Right lobe of liver (tissue), 6 donors: ENCODE data around the gene KDM2B. TPM values are rescaled to one million over a fixed set of nuclear protein-coding genes. Genes with fewer than 3 reads are reported as not detected.

Source experiments
- ATAC-seq, 4 donors: fragments of 200-7000 bp; cut with Tn5 transposase; one replicate each; pipeline ENCODE4 v1.9.1; 2020; ENCODE audit warnings: mild to moderate bottlenecking in 4 of 4, moderate library complexity in 4 of 4
- DNase-seq, 3 donors: peaks; one replicate each; pipeline ENCODE4 v3.0.0-alpha.2; 2020
- H3K27ac ChIP-seq, 3 donors: fragments of 200-600 bp; one replicate each; pipeline ENCODE4 v1.8.0; 2022
- H3K27me3 ChIP-seq, 2 donors: fragments of 200-600 bp; one replicate each; pipeline ENCODE4 v1.8.0; 2022
- H3K36me3 ChIP-seq, 4 donors: fragments of 200-600 bp; sonication (generic) in 1 of 4; one replicate each; pipeline versions ENCODE4 v1.5.1 to v1.8.0; 2017 to 2022; ENCODE audit warnings: control low read depth in 1 of 4
- H3K4me1 ChIP-seq, 4 donors: fragments of 200-600 bp; sonication (generic) in 1 of 4; one replicate each; pipeline versions ENCODE4 v1.5.1 to v1.8.0; 2017 to 2022; ENCODE audit warnings: control low read depth in 1 of 4
- H3K4me3 ChIP-seq, 3 donors: fragments of 200-600 bp; one replicate each; pipeline ENCODE4 v1.8.0; 2022
- H3K9me3 ChIP-seq, 4 donors: fragments of 200-600 bp; sonication (generic) in 1 of 4; one replicate each; pipeline versions ENCODE4 v1.5.1 to v1.8.0; 2017 to 2022; ENCODE audit warnings: control low read depth in 1 of 4
- CTCF ChIP-seq, 4 donors: fragments of 200-600 bp in 3 of 4; fragments of 450-650 bp in 1 of 4; IDR thresholded peaks; one replicate each; pipeline versions ENCODE4 v1.5.1 to v1.8.0; 2016 to 2022; ENCODE audit warnings: antibody characterized with exemption in 4 of 4, mild to moderate bottlenecking in 2 of 4
- POLR2A ChIP-seq: fragments of 450-650 bp; IDR thresholded peaks from one replicate; pipeline ENCODE4 v1.6.1; 2017; ENCODE audit warnings: antibody characterized with exemption, mild to moderate bottlenecking
- WGBS: methylation state at CpG from one replicate; pipeline ENCODE4 v1.1.6; 2018; ENCODE audit warnings: low coverage, low lambda C conversion rate; ENCODE audit not compliant: insufficient coverage; ENCODE audit errors: missing lambda C conversion rate; 5-methylcytosine and 5-hydroxymethylcytosine counted together
- intact Hi-C, 2 donors: fragments of 100-400 bp; cut with DNase I; formaldehyde crosslinking; loops; one replicate each; pipeline versions ENCODE4 v1.11.2 to v1.14.1; 2022
- total RNA-seq, 6 experiments: library from RNA; depleted of rRNA in 2 of 6; stranded (reverse); fragments of >200 nt in 2 of 6; fragmentation: NEBNext Ultra II Directional in 3 of 6; extraction: Animal tissue kit (Norgen Biotek cat#: 25700) in 3 of 6; gene quantifications; one replicate each; pipeline versions ENCODE4 v1.1.0 to v1.2.4, GENCODE V29; 2016 to 2023
- donor health status: DM: no; HTN: yes; CAD: no.
- donor health status: DM: no; HTN: no; CAD: no.
- donor health status: DM: no; HTN: no; CAD: no.
- donor health status: DM: no; HTN: yes; CAD: no.
- donor health status: DM: no; HTN: yes; CAD: no.

The KDM2B gene
- total RNA-seq, 6 experiments from 2014 or later = 4.8 to 22.8 (median 9.8) TPM

GRCh38 chr12:121472150-121472905 is 108.5 kb downstream of the KDM2B start:
- Histone ChIP-seq H3K27ac (no peak overlapping the region), H3K4me3 (no peak overlapping the region), H3K27me3 (no peaks in the 10 kb centered on the region), H3K4me1 (peaks cover 0 to 12% (median 6%) of the 10 kb centered on the region in 4 donors), H3K36me3 (no peaks in the 10 kb centered on the region), H3K9me3 (no peaks in the 10 kb centered on the region)
- no peak for TF ChIP-seq POLR2A
- intact Hi-C loops = no loop called here
- DNase-seq (no peak), ATAC-seq (peak in 3 of 4 donors; percentile 30 to 52 (median 46))
- 55% methylated on average over 6 of the region's 7 CpGs for WGBS

GRCh38 chr12:121470751-121471150 is 110.1 kb downstream of the KDM2B start:
- intact Hi-C loops = no loop called here
- ATAC-seq = no peak
- no peak for DNase-seq
- Histone ChIP-seq H3K4me1 (peaks cover 0 to 17% (median 6%) of the 10 kb centered on the region in 4 donors), H3K27me3 (no peaks in the 10 kb centered on the region), H3K9me3 (no peaks in the 10 kb centered on the region), H3K27ac (no peak overlapping the region), H3K36me3 (no peaks in the 10 kb centered on the region), H3K4me3 (no peak overlapping the region)
- TF ChIP-seq CTCF (IDR thresholded peaks at IDR 0.05) (no peak), POLR2A (no peak)
- WGBS = 78% methylated on average over 2 of the region's 2 CpGs

GRCh38 chr12:121468499-121468801 is 112.4 kb downstream of the KDM2B start:
- WGBS = 38% methylated on average over 1 of the region's 4 CpGs
- H3K4me1 ChIP-seq = peaks cover 0 to 18% (median 6%) of the 10 kb centered on the region in 4 donors
- H3K27me3 ChIP-seq = no peaks in the 10 kb centered on the region
- H3K9me3 ChIP-seq = no peaks in the 10 kb centered on the region
- DNase-seq (no peak), ATAC-seq (no peak)
- TF ChIP-seq POLR2A (no peak), CTCF (IDR thresholded peaks at IDR 0.05) (no peak)
- no peak overlapping the region for H3K4me3 ChIP-seq
- H3K27ac ChIP-seq = no peak overlapping the region
- intact Hi-C loops = no loop called here
- no peaks in the 10 kb centered on the region for H3K36me3 ChIP-seq

GRCh38 chr12:121467638-121468498 is 113.0 kb downstream of the KDM2B start:
- 44% methylated on average over 2 of the region's 48 CpGs for WGBS
- Histone ChIP-seq H3K36me3 (no peaks in the 10 kb centered on the region), H3K4me3 (peak overlapping the region; percentile 50 to 68 (median 51)), H3K9me3 (no peaks in the 10 kb centered on the region), H3K27me3 (no peaks in the 10 kb centered on the region), H3K4me1 (peaks cover 0 to 15% (median 3%) of the 10 kb centered on the region in 4 donors), H3K27ac (no peak overlapping the region)
- intact Hi-C loops = no loop called here
- TF ChIP-seq CTCF (IDR thresholded peaks at IDR 0.05) (no peak), POLR2A (no peak)
- peak; percentile 58 to 65 (median 61) for DNase-seq
- ATAC-seq = peak; percentile 2 to 17 (median 3)
